Osteocyte (in vitro differentiated cells): ENCODE data around the gene TAGLN2. TPM values are rescaled to one million over a fixed set of nuclear protein-coding genes. Genes with fewer than 3 reads are reported as not detected.

Experiments used
- DNase-seq: peaks from one replicate; pipeline ENCODE4 v3.0.0; 2021; ENCODE audit warnings: mixed read lengths; ENCODE audit not compliant: unreplicated experiment; ENCODE audit errors: extremely low spot score
- H3K27ac Mint-ChIP-seq: one replicate; pipeline ENCODE4 v1.8.0; 2021; ENCODE audit warnings: mild to moderate bottlenecking, mixed read lengths; ENCODE audit not compliant: unreplicated experiment
- H3K27me3 Mint-ChIP-seq: one replicate; pipeline ENCODE4 v1.8.0; 2021; ENCODE audit warnings: mixed read lengths; ENCODE audit not compliant: unreplicated experiment
- H3K36me3 Mint-ChIP-seq: one replicate; pipeline ENCODE4 v1.8.0; 2021; ENCODE audit warnings: mixed read lengths; ENCODE audit not compliant: unreplicated experiment
- H3K4me1 Mint-ChIP-seq: one replicate; pipeline ENCODE4 v1.8.0; 2021; ENCODE audit warnings: mixed read lengths; ENCODE audit not compliant: unreplicated experiment
- H3K4me3 Mint-ChIP-seq: one replicate; pipeline ENCODE4 v1.8.0; 2021; ENCODE audit warnings: mild to moderate bottlenecking, moderate library complexity, mixed read lengths; ENCODE audit not compliant: unreplicated experiment
- H3K9me3 Mint-ChIP-seq: one replicate; pipeline ENCODE4 v1.8.0; 2021; ENCODE audit warnings: mixed read lengths; ENCODE audit not compliant: unreplicated experiment
- CTCF ChIP-seq: fragments of 200-600 bp; sonication (generic); IDR thresholded peaks from 2 replicates; pipeline ENCODE4 v1.5.0; 2021; ENCODE audit warnings: antibody characterized with exemption, mild to moderate bottlenecking, moderate library complexity
- total RNA-seq: library from RNA; stranded (reverse); gene quantifications from 2 replicates; pipeline ENCODE4 v1.2.1, GENCODE V29; 2021

The TAGLN2 gene
- total RNA-seq, 1 donor from 2014 or later: 169 TPM

- TF ChIP-seq CTCF: no peak
- no peak for DNase-seq
- H3K4me3 Mint-ChIP-seq: no peak overlapping the region
Measured at GRCh38 chr1:159883134-159883533, 42.2 kb downstream of the TAGLN2 start.

GRCh38 chr1:159882527-159882862, 42.8 kb downstream of the TAGLN2 start:
- no peak for TF ChIP-seq CTCF
- no peaks in the 10 kb centered on the region for H3K36me3 Mint-ChIP-seq

More at GRCh38 chr1:159883134-159883533, 42.2 kb downstream of the TAGLN2 start:
- H3K9me3 Mint-ChIP-seq: no peaks in the 10 kb centered on the region
- no peaks in the 10 kb centered on the region for H3K36me3 Mint-ChIP-seq
- H3K27me3 Mint-ChIP-seq: no peaks in the 10 kb centered on the region
- no peaks in the 10 kb centered on the region for H3K4me1 Mint-ChIP-seq
- no peak overlapping the region for H3K27ac Mint-ChIP-seq

DNA sequence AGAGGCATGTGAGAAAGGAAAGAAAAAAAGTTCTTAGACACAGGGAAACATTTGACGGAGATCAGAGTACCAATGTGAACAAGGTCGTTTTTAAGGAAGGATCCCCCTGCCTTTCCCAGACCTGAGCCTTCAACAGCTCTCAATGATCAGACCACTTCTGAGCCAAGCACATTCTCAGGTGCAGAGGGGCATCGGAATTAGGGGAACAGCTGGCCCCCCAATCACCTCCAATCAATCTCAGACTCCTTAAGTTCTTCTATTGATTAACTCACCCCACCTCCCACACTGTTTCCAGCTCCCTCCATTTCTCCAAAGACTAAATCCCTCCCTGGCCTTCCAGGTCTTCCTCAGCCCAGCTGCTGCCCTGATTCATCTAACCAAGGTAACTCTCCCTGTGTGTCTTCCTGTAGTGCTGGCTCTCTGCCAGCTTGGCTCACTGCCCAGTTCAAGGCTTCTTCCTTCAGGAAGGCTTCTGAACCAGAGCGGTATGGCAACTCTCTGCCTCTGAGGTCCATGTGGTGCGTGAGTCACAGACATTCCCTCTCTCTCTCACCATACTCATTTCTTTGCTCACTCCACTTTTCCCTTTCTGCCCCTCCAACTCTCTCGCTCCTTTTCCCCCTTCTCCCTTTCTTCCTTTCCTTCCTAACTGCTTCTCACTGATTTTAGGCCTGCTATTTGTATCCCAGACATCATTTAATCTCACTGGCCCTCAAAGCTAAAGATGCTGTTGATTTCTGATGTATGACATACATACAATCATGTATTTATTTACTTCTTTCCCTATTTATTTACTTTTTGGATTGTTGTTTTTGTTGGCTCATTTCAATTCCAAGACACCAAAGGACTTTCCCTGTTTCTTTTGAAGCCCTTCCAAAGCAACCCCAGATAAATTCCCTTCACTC, 43.4 kb downstream of the TAGLN2 start:
- Mint-ChIP-seq H3K4me3 (no peak overlapping the region), H3K27me3 (no peaks in the 10 kb centered on the region), H3K27ac (no peak overlapping the region), H3K4me1 (no peaks in the 10 kb centered on the region), H3K36me3 (no peaks in the 10 kb centered on the region), H3K9me3 (no peaks in the 10 kb centered on the region)
- no peak for TF ChIP-seq CTCF
- no peak for DNase-seq

More at GRCh38 chr1:159882527-159882862, 42.8 kb downstream of the TAGLN2 start:
- no peaks in the 10 kb centered on the region for H3K9me3 Mint-ChIP-seq
- no peak overlapping the region for H3K27ac Mint-ChIP-seq
- no peaks in the 10 kb centered on the region for H3K4me1 Mint-ChIP-seq
- H3K4me3 Mint-ChIP-seq: no peak overlapping the region
- DNase-seq: no peak
- no peaks in the 10 kb centered on the region for H3K27me3 Mint-ChIP-seq

GRCh38 chr1:159880430-159880829, 44.9 kb downstream of the TAGLN2 start:
- Mint-ChIP-seq H3K27me3 (no peaks in the 10 kb centered on the region), H3K27ac (no peak overlapping the region), H3K36me3 (no peaks in the 10 kb centered on the region), H3K4me1 (no peaks in the 10 kb centered on the region), H3K9me3 (no peaks in the 10 kb centered on the region), H3K4me3 (no peak overlapping the region)
- no peak for DNase-seq
- TF ChIP-seq CTCF: no peak

DNA sequence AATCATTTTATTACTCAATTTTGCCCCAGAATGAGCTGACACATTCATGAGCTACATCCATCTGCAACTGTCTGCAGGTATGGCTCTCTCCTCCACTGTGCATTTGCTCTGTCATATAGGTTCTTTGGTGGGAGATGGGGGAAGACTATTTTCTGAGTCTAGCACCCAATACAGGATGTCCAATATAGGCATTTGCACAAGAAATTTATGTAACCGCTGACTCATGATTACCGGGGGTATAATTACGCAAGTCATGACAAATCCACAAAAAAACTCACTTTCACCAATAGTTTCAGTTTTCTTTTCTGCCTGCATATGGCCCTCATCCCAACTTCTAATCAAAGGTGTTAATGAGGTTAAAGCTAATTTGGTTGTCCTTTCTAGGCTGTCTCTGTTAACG, 45.3 kb downstream of the TAGLN2 start:
- no peaks in the 10 kb centered on the region for H3K36me3 Mint-ChIP-seq
- H3K9me3 Mint-ChIP-seq: no peaks in the 10 kb centered on the region
- H3K4me3 Mint-ChIP-seq: no peak overlapping the region
- no peak overlapping the region for H3K27ac Mint-ChIP-seq
- H3K4me1 Mint-ChIP-seq: no peaks in the 10 kb centered on the region
- no peak for DNase-seq
- H3K27me3 Mint-ChIP-seq: no peaks in the 10 kb centered on the region
- TF ChIP-seq CTCF: no peak
